Activated naive CD4-positive, alpha-beta T cell treated with anti-CD3 and anti-CD28 coated beads, Interleukin-2, amount 50 U/mL, for 72 hours (primary cell): ENCODE data around the gene KIF20A. TPM values are rescaled to one million over a fixed set of nuclear protein-coding genes. Genes with fewer than 3 reads are reported as not detected.
A peak's percentile ranks its signal among the peaks of the same experiment; 100 is the strongest.
"Not testable (repeated sequence)": the region's sequence is repeated elsewhere in the genome, so short reads cannot be mapped to it uniquely, and the experiment has no call there.

ENCODE experiments used
- ATAC-seq, 2 donors: fragments of 150-1000 bp; cut with Tn5 transposase; 2 replicates each; pipeline ENCODE4 v1.10.0; 2021; ENCODE audit warnings: mild to moderate bottlenecking in 2 of 2, moderate library complexity in 2 of 2
- DNase-seq, 2 donors: peaks; one replicate each; pipeline ENCODE4 v3.0.0; 2021 to 2022; ENCODE audit warnings: low spot score in 2 of 2
- H3K27ac Mint-ChIP-seq, 2 donors: one replicate each; pipeline ENCODE4 v1.8.0; 2022; ENCODE audit warnings: mild to moderate bottlenecking in 2 of 2, mixed read lengths in 2 of 2
- H3K36me3 Mint-ChIP-seq, 2 donors: one replicate each; pipeline ENCODE4 v1.8.0; 2022; ENCODE audit warnings: mixed read lengths in 2 of 2
- H3K9me3 Mint-ChIP-seq, 2 donors: one replicate each; pipeline ENCODE4 v1.8.0; 2022; ENCODE audit warnings: mixed read lengths in 2 of 2
- total RNA-seq, 2 donors: library from RNA; stranded (reverse); gene quantifications; one replicate each; pipeline ENCODE4 v1.2.3, GENCODE V29; 2022

The KIF20A gene
- total RNA-seq, 2 donors from 2014 or later: 63.0 to 82.9 TPM

GRCh38 chr5:138177941-138178515 is 884 bp upstream of the KIF20A start:
- Mint-ChIP-seq H3K9me3 (no peaks in the 10 kb centered on the region), H3K36me3 (peaks cover 0 to 8% of the 10 kb centered on the region in 2 donors), H3K27ac (no peak overlapping the region)
- ATAC-seq: peak in 1 of 2 donors; percentile 21
- DNase-seq: peak in 1 of 2 donors; percentile 11

GRCh38 chr5:138179277-138179857 is 455 bp downstream of the KIF20A start:
- Mint-ChIP-seq H3K36me3 (peaks cover 0 to 14% of the 10 kb centered on the region in 2 donors), H3K9me3 (no peaks in the 10 kb centered on the region), H3K27ac (no peak overlapping the region)
- DNase-seq (peak in 1 of 2 donors; percentile 38), ATAC-seq (no peak)

GRCh38 chr5:138180183-138180782 is 1.4 kb downstream of the KIF20A start:
- peak overlapping the region in 1 of 2 donors; percentile 55 for H3K27ac Mint-ChIP-seq
- ATAC-seq (no peak), DNase-seq (peak in 1 of 2 donors; percentile 7)
- no peaks in the 10 kb centered on the region for H3K9me3 Mint-ChIP-seq
- H3K36me3 Mint-ChIP-seq: peaks cover 0 to 20% of the 10 kb centered on the region in 2 donors

- DNase-seq (no peak), ATAC-seq (no peak)
- no peak overlapping the region for H3K27ac Mint-ChIP-seq
- peaks cover 0 to 20% of the 10 kb centered on the region in 2 donors for H3K36me3 Mint-ChIP-seq
- no peaks in the 10 kb centered on the region for H3K9me3 Mint-ChIP-seq
These were observed 1.9 kb downstream of the KIF20A start for GRCh38 chr5:138180841-138181240.

GRCh38 chr5:138182808-138183207 is 3.9 kb downstream of the KIF20A start:
- no peaks in the 10 kb centered on the region for H3K9me3 Mint-ChIP-seq
- DNase-seq (no peak), ATAC-seq (no peak)
- H3K27ac Mint-ChIP-seq: peak overlapping the region in 1 of 2 donors; percentile 27
- H3K36me3 Mint-ChIP-seq: peaks cover 0 to 20% of the 10 kb centered on the region in 2 donors

GRCh38 chr5:138186002-138186447 is 7.1 kb downstream of the KIF20A start:
- Mint-ChIP-seq H3K36me3 (peaks cover 6 to 25% of the 10 kb centered on the region in 2 donors), H3K27ac (peak overlapping the region; percentile 48 to 68), H3K9me3 (no peaks in the 10 kb centered on the region)
- DNase-seq (no peak), ATAC-seq (no peak)

GRCh38 chr5:138188626-138189025 is 9.7 kb downstream of the KIF20A start:
- H3K9me3 Mint-ChIP-seq: no peaks in the 10 kb centered on the region
- peaks cover 14% of the 10 kb centered on the region in 2 donors for H3K36me3 Mint-ChIP-seq
- peak overlapping the region in 1 of 2 donors; percentile 64 for H3K27ac Mint-ChIP-seq

GRCh38 chr5:138192826-138193225 is 13.9 kb downstream of the KIF20A start:
- no peak for ATAC-seq
- no peaks in the 10 kb centered on the region for H3K9me3 Mint-ChIP-seq
- DNase-seq: no peak
- peaks cover 8 to 14% of the 10 kb centered on the region in 2 donors for H3K36me3 Mint-ChIP-seq
- no peak overlapping the region for H3K27ac Mint-ChIP-seq

More at GRCh38 chr5:138188626-138189025, 9.7 kb downstream of the KIF20A start:
- ATAC-seq (no peak), DNase-seq (no peak)

- DNase-seq, H3K9me3 Mint-ChIP-seq, H3K27ac Mint-ChIP-seq, ATAC-seq: not testable (repeated sequence)
- H3K36me3 Mint-ChIP-seq: peaks cover 2 to 10% of the 10 kb centered on the region in 2 donors
These were observed 14.9 kb downstream of the KIF20A start for GRCh38 chr5:138193859-138194258.

- no peak for ATAC-seq
- H3K36me3 Mint-ChIP-seq: peaks cover 8% of the 10 kb centered on the region in 2 donors
These were observed 32.1 kb downstream of the KIF20A start for GRCh38 chr5:138210985-138211384.

GRCh38 chr5:138212828-138213160 is 33.9 kb downstream of the KIF20A start:
- Mint-ChIP-seq H3K27ac (peak overlapping the region; percentile 93 to 100), H3K36me3 (peaks cover 8% of the 10 kb centered on the region in 2 donors), H3K9me3 (no peaks in the 10 kb centered on the region)
- DNase-seq: peak in 1 of 2 donors; percentile 21
- ATAC-seq: peak; percentile 23 to 35

More at GRCh38 chr5:138210985-138211384, 32.1 kb downstream of the KIF20A start:
- DNase-seq: no peak
- Mint-ChIP-seq H3K9me3 (no peaks in the 10 kb centered on the region), H3K27ac (no peak overlapping the region)

- peak; percentile 85 to 92 for DNase-seq
- H3K27ac Mint-ChIP-seq: peak within 1 kb of the TSS; percentile 93 to 100
- peaks cover 8% of the 10 kb centered on the region in 2 donors for H3K36me3 Mint-ChIP-seq
- H3K9me3 Mint-ChIP-seq: no peaks in the 10 kb centered on the region
- peak; percentile 96 to 97 for ATAC-seq
These were observed 34.5 kb downstream of the KIF20A start, which contains the start of gene CDC23 for GRCh38 chr5:138213161-138214029. TSS of gene CDC23 (minus strand) at chr5:138213323. CDS start at chr5:138213312, 11 bp downstream.

- Mint-ChIP-seq H3K9me3 (no peaks in the 10 kb centered on the region), H3K36me3 (peaks cover 8% of the 10 kb centered on the region in 2 donors), H3K27ac (no peak overlapping the region)
- no peak for ATAC-seq
- DNase-seq: no peak
These were observed 37.9 kb downstream of the KIF20A start for GRCh38 chr5:138216799-138217198.

GRCh38 chr5:138223532-138223931 is 44.6 kb downstream of the KIF20A start:
- no peaks in the 10 kb centered on the region for H3K36me3 Mint-ChIP-seq
- no peak overlapping the region for H3K27ac Mint-ChIP-seq
- DNase-seq (no peak), ATAC-seq (no peak)
- peaks cover 0 to 3% of the 10 kb centered on the region in 2 donors for H3K9me3 Mint-ChIP-seq

- H3K9me3 Mint-ChIP-seq: peaks cover 0 to 3% of the 10 kb centered on the region in 2 donors
- DNase-seq (no peak), ATAC-seq (no peak)
- no peak overlapping the region for H3K27ac Mint-ChIP-seq
- H3K36me3 Mint-ChIP-seq: no peaks in the 10 kb centered on the region
These were observed 45.8 kb downstream of the KIF20A start for GRCh38 chr5:138224712-138225111.

- DNase-seq (no peak), ATAC-seq (no peak)
- no peaks in the 10 kb centered on the region for H3K36me3 Mint-ChIP-seq
- H3K27ac Mint-ChIP-seq: no peak overlapping the region
- H3K9me3 Mint-ChIP-seq: peaks cover 0 to 3% of the 10 kb centered on the region in 2 donors
These were observed 48.0 kb downstream of the KIF20A start for GRCh38 chr5:138226910-138227309.
